Stimulated activated CD8-positive, alpha-beta memory T cell treated with anti-CD3 and anti-CD28 coated beads, Interleukin-15, amount 100 ng/mL, for 4 hours (primary cell): ENCODE results near the gene AFDN.
"Not testable (repeated sequence)": the region's sequence is repeated elsewhere in the genome, so short reads cannot be mapped to it uniquely, and the experiment has no call there.

Experiments used
- DNase-seq, 2 donors: peaks; one replicate each; pipeline ENCODE4 v3.0.0-alpha.2; 2020; ENCODE audit warnings: low read depth in 2 of 2

AFDN gene

GRCh38 chr6:167981916-167982462 lies 155.3 kb downstream of the AFDN start:
- no peak for DNase-seq

GRCh38 chr6:167984144-167984719 lies 157.5 kb downstream of the AFDN start:
- DNase-seq, result no peak

DNA sequence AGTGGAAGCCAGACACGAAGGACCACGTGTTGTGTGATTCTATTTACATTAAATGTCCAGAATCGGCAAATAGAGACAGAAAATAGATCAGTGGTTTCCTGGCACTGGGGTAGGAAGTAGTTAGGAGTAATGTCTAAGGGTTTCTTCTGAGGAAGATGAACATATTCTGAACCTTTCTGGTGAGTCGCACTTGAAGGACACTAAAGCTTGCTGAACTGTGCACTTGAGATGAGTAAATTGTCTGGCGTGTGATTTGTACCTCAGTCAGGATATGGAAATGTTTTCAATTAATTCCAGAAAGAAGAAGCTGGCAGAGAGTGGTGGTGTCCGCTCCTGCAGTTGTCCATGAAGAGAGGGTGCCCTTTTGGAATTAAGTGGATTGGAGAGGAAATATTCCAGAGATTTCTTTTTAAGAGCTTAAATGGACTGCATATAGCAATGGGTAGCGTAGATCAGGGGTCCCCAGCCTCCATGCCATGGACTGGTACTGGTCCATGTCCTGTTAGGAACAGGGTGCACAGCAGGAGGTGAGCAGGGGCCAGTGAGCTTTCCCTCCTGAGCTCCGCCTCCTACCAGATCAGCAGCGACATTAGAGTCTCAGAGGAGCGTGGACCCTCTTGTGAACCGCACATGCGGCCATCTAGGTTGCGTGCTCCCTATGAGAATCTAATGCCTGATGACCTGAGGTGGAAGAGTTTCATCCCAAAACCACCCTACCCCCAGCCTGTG lies 158.3 kb downstream of the AFDN start:
- no peak for DNase-seq

DNA sequence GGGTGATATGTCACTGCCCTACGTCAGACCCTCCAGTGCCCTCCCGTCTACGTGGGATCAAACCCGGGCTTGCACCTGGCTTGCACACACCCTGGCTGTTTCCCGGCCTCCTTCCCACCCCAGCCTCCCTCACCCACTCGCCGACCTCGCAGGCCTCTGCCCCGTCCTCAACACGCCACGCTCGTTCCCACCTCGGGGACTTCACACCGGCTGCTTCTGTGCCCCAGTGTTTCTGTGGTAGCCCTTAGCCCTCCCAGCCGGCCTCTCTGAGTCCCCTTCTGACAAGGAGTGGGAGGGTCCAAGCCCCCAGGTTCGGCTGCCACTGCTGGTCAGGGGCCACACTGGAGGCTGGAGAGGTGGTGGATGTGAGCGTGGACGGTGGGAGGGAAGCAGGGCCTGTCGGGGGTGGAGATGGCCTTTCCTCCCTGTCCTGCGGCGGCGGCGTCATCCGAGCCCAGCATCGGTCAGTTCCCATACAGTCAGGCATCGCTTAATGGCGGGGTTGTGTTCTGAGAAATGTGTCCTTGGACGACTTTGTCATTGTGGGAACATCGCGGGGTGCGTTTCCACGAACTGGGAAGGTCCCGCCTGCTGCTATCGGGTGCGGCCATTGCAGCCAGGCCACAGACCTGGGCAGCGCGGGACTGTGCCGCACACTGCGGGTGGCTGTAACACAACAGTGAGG lies 159.3 kb downstream of the AFDN start:
- no peak for DNase-seq

- no peak for DNase-seq
Observed at GRCh38 chr6:167987396-167988153, 160.9 kb downstream of the AFDN start.

- no peak for DNase-seq
Observed at GRCh38 chr6:167988154-167988495, 161.4 kb downstream of the AFDN start.

DNA sequence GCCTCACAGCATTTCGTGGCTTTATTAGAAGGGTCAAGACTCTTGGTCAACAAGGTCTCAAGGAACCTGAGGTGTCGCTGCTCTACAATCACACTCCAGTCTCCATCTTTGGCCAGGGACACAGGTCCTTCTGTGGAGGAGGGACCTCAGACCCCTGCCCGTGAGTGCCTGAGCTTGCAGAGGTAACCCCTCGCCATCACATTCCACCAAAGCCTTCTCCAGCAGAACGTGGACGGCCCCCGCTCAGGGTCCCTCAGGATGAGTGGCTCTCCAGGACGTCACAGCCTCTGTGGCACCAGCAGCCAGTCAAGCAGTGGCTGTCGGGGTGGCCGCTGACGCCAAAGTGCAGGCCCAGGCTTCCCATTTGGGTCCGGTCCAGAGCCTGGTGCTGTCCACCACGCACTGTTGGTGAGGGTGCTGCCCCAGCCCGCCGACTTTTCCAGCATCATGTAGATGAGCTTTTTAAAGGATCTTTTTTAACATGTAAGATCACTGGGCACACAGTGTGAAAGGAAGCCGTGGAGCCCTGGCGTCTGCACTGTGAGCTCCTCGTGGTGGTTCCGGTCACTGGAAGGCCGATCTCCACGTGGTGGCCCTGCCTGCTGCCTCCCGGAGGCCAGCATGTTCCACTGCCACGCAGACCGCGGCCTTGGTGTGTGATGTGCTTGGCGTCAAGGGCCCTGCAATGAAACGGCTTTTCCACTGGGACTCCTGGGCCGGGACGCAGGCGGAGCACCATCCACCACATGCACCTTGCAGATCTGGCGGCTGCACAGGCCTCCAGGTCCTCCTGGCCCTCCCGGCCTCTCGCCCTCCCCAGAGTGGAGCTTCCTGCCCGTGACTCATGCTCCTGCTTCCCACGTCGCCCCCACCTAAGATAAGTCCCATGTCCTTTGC lies 162.5 kb downstream of the AFDN start:
- no peak for DNase-seq

DNA sequence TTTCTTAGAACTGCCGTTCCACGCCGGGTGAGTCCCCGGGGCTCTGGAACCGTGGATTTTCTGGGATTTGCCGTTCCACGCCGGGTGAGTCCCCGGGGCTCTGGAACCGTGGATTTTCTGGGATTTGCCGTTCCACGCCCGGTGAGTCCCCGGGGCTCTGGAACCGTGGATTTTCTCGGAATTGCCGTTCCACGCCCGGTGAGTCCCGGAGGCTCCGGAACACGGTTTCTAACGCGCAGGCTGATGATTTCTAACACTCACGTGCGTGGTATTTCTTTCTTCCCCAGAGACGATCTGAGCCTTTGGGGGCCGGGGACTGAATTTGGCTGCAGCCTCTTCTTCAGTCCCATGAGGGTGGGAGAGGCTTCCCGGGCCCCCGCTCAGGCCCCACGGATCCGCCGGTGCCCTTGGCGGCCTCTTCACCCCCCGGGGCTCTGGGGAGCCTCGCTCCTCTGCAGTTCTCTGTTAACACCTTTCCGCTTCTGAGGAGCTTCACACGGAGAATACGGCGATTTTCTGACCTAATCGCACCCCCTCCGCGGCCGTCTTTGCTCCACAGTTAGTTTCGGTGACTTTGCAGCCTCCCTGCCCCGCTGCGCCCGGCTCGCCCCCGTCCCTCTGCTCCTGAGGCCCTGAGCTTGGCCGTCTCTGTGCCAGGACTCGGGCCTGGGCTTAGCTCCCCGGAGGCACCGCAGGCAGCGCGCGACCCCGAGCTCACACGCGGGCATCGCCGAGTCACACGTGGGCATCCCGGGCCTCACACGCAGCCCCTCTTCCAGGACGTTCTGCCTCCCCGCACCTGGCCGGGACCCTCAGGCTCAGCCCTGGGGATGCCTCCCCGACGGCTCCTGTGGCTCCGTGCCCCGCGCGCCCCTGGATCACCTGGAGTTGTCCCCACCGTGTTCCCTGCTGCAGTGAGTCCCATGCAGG lies 163.6 kb downstream of the AFDN start:
- DNase-seq, result no peak

- no peak for DNase-seq
Observed at GRCh38 chr6:167993169-167993568, 166.5 kb downstream of the AFDN start.

DNA sequence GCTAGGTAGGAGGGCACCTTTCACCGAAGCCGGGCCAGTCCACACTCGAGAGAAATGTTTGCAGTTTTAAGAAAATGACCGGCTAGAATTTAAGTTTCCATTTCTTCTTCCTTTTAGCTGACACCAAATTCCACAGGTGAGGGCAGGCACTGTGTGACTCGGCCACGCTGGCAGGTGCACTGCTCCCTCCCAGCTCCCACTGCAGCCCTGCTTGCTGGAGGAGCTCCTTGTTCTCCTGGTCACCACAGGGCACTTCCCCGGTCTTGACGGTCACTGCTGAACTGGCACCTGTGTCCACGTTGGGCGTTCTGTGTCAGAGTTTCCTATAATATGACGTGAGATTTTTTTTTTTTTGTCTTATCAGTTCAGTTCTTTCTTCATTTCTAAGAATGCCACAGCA lies 167.1 kb downstream of the AFDN start:
- no peak for DNase-seq

GRCh38 chr6:167995302-167995701 lies 168.6 kb downstream of the AFDN start:
- no peak for DNase-seq

DNA sequence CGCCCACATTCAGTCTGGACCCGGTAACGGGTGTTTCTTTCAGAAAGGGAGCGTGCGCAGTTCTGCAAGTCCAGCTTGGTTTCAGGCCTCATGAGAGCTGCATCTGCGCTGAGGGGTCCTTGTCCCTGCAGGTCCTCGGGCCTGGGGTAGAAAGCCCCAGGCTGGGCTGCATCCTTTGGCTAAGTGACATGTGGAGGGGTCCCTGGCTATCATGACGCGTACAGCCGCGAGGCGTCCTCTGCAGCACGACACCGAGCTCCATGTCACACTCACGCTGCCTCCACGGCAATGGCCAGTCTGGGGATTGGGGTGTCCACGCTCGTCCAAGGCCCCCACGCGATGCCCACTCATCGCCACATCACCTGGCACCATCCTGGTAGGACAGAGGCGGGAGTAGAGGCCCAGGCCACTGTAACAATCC lies 169.0 kb downstream of the AFDN start:
- DNase-seq, result no peak

DNA sequence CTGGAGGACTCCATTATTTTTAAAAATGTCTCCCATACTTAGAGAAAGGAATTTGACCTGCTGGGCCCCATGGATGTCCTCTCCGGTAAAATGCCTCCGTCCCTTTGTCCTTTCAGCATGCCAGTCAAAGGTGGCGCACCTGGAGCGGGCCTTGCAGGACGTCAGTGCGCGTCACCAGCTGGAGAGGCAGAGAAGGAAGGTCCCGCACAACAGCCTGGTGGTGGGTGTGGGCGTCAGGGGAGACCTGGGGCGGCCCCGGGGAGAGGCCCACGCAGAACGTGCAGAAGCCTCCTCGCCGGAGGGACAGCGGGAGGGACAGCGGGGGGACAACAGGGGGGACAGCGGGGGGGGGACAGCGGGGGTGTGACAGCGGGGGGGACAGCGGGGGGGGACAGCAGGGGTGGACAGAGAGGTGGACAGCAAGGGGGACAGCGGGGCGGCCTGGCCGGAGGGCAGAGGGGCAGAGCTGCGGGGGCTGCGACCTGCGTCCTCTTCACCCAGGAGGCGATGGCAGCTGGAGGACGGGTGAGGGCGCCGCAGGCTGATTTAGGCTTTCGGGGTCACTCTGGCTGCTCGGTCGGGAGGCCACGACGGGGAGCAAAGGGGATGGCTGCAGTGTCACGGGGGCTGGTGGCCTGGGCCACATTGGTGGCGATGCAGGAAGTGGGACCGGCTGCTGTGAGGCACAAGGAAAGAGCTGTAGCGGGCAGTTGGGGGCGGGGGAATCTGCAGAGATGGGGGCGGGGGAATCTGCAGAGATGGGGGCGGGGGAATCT lies 169.9 kb downstream of the AFDN start:
- no peak for DNase-seq

DNA sequence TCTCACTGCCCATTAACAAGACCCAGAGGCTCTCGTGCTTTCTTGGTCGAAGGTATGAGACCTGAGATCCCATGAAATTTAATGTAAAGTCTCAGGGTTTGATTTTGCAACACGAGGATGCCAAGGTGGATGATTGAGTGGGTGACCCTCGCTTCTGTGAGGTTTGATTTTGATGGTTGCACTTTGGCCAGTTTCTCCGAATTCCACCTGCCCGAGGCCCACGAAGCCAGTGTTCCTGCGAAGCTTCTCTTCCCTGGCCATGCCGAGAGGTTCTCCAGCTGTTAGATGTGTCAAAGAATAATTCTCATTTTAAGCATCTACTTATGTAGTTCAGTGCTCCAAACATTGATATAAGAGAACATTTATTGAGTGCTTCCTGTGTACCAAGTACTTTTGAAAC lies 170.9 kb downstream of the AFDN start, which contains the start of gene KIF25:
Gene KIF25 (plus strand): TSS at position 30 of the 400 bp plus-strand sequence. CDS start 31,915 bp downstream, outside the sequence.
- no peak for DNase-seq

GRCh38 chr6:167998215-167998614 lies 171.5 kb downstream of the AFDN start:
- no peak for DNase-seq

DNA sequence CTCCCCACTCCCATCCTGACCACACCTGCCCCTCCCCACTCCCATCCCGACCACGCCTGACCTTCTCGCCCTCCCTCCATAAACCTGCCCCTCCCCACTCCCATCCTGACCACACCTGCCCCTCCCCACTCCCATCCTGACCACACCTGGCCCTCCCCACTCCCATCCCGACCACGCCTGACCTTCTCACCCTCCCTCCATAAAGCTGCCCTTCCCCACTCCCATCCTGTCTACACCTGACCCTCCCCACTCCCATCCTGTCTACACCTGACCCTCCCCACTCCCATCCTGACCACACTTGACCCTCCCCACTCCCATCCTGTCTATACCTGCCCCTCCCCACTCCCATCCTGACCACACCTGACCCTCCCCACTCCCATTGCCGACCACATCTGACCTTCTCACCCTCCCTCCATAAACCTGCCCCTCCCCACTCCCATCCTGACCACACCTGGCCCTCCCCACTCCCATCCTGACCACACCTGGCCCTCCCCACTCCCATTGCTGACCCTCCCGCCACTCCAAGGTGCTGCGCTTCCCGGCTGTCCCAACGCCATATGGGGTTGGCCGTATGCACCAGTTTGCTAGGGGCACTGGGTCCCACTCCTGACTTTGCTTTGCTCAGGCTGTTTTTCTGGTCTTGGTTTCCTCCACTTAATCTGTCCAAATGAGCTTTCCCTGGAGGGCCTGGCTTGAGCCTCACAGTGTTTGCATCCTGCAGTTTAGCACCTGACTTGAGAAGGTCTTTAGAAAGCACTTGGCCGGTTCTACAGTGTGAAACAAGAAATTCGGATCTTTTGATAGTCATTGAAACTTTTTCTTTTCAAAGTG lies 173.7 kb downstream of the AFDN start:
- no peak for DNase-seq

GRCh38 chr6:168001029-168001332 lies 174.3 kb downstream of the AFDN start:
- DNase-seq, result no peak

GRCh38 chr6:168001514-168001913 lies 174.8 kb downstream of the AFDN start:
- DNase-seq, result not testable (repeated sequence)
